ENCODE results near the gene PGLYRP1.

PGLYRP1 gene

DNA sequence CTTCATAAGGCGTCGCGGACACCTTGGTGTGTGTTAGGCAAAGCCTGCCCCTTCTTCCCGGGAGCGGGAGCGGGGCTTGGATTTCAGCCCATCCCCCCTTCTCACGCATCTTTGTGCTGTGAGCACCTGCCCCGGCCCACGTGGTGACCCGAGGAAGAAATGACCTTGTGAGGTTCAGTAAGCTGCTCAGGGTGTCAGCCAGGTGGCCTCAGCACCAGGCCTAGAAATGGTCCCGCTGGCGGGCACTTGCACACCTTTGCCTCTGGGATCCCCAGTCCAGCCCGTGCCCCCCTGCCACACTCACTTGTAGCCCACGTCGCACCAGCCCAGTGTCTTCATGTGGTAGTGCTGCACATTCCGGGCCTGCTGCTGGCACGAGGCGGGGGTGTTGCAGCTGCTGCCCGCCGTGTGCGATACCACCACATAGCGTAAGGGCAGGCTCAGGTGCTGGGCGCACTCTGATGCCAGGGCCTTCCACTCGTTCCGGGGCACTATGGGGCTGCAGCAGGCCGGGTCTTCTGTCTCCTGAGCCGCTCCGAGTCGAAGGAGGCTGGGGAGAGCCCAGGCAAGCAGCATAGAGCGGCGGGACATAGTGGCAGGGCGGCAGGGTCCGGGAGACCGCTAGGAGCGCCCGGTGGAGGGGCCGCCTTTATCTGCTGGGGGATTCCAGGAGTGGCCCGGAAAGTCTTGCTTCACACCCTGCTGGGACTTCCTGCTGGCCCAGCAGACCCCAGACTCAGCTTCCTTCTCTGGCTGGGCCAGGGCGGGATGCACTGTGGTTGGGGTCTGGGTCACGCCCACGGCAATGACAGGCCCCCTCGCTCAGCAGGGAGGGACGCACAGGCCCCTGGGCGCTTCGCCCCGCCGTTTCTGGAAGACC is at the start of gene PGLYRP1:
Gene PGLYRP1, minus strand, starts transcription at position 623 of the 880 bp plus-strand sequence. Its CDS starts 32 bp downstream, at position 591.
- no peak for DNase-seq

DNA sequence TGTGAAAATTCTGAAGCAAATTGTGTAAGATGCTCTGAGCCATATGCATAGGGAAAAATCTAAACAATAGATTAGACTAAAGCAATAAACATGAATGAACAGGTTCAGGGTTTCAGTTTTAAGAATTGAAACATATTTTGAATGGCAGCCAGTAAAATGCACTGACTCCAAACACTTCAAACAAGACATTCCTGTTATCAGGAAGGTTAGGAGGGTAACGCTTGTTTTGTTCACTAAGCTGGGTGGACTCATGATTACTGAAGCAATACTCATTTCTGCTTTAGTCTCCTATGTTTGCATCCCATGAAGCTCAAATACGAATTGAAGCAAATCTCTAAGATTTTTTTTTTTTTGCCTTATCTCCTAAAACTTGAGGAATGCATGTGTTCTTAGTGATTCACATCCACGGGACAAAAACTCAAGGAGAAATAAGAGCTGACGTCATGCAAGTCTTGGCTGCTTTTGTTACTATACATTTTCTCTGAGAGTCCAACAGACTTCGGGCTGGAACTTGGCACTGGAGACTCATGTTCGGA is 47.0 kb upstream of the PGLYRP1 start:
- no peak for DNase-seq

GRCh38 chr19:46068345-46069258 is 45.7 kb upstream of the PGLYRP1 start:
- no peak for DNase-seq

GRCh38 chr19:46067691-46068090 is 44.8 kb upstream of the PGLYRP1 start:
- no peak for DNase-seq

GRCh38 chr19:46066471-46066870 is 43.6 kb upstream of the PGLYRP1 start:
- no peak for DNase-seq

GRCh38 chr19:46065486-46066071 is 42.7 kb upstream of the PGLYRP1 start:
- DNase-seq: no peak

DNA sequence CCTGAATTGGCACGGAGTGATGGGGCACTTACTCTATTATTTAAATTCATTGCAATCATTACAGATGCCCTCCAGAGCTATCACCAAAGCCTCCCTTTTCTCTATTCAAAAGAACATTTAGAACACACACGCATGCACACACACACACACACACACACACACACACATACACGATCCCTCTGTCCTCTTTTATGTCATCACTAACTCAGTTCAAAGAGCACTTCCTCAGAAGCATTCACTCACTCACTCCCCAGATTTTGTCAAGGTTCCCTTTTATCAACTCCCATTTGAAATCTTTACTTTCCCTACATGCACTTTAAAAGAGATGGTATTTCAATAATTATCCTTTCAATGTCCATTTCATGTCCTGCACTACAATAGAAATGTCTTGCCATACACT is 40.3 kb upstream of the PGLYRP1 start:
- DNase-seq: no peak

- DNase-seq: no peak
Observed at GRCh38 chr19:46060012-46060411, 37.2 kb upstream of the PGLYRP1 start.

GRCh38 chr19:46058778-46059177 is 35.9 kb upstream of the PGLYRP1 start:
- DNase-seq: no peak

DNA sequence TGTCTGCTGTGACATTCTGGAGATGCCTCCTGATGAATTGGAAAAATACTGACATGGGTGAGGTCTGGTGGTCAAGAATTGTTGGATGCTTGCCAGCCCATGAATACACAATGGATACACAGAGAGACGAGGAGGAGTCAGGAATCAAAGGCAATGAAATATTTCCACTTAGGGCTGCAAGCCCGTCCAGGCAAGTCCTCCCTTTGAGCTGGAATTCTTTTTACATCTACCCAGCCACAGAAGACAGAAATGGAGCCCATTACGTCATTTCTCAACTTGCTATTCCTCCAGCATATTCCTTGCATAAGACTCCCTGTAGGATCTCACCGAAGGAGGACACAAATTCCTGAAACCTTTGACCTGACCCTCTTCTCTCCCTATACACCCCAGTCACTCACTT is 33.7 kb upstream of the PGLYRP1 start:
- no peak for DNase-seq

GRCh38 chr19:46052896-46053295 is 30.0 kb upstream of the PGLYRP1 start:
- no peak for DNase-seq

- DNase-seq: no peak
Observed at GRCh38 chr19:46049597-46049996, 26.7 kb upstream of the PGLYRP1 start.

DNA sequence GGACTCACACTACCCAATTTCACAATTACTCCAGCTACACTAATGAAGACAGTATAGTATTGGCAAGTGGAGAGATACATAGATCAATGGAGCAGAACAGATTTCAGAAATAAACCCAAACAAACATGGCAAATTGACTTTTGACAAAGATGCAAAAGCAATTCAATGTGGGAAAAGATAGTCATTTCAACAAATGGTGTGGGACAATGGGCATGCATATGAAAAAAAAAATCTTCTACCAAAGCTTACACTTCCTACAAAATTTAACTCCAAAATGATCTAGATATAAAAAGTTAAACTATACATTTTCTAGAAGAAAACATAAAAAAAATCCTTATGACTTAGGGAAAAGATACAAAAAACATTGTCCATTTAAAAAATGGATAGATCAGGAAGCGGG is 20.7 kb upstream of the PGLYRP1 start:
- no peak for DNase-seq

- DNase-seq: no peak
Observed at GRCh38 chr19:46042252-46042883, 19.5 kb upstream of the PGLYRP1 start.

DNA sequence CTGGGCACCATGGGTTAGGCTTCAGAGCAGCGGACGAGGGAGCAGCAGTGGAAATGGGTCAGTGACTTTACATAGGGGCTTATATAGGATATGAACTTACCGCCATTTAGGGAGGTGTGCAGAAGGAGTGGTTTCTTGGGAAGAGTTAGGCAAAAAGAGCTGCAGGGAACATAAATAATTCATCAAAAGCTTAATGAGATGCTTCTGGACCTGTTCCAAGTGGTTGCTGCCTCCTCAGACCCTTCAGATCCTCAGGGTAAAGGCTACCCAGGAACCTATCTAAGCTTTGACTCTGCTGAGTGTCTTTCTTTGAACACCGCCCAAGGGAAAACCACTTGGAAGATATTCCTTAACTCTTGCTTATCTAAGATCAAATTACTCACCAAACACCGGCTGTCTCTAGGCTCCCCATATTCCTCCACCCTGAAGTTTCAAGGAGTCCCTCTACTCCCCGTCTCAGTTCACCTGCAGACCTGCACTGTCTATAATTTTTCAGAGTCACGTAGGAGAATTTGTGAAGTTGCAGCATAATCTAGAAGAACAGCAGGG is 18.2 kb upstream of the PGLYRP1 start, which contains the start of gene IGFL4:
Gene IGFL4, minus strand, starts transcription at position 51 of the 549 bp plus-strand sequence. Its CDS starts 40 bp downstream, at position 11.
- DNase-seq: no peak

DNA sequence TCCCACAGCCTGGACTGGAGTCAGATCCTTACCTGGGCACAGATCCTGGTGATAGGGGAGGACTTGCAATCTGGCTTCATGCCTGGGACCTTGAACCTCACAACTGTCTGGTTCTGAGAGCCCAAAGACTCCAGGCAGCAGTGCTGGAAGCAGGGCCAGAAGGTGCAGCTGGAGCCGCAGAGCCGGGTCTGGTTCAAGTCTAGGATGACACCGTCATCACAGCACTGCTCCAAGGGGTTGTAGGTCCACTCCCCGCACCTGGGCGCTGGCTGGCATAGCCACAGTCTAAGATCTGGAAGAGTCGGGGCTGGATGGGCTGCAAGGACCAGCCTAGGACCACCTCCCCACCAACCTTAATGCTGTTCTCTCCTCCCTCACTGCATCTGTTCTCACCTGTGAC is 17.3 kb upstream of the PGLYRP1 start:
- DNase-seq: no peak

GRCh38 chr19:46036744-46037128 is 13.9 kb upstream of the PGLYRP1 start:
- DNase-seq: no peak

DNA sequence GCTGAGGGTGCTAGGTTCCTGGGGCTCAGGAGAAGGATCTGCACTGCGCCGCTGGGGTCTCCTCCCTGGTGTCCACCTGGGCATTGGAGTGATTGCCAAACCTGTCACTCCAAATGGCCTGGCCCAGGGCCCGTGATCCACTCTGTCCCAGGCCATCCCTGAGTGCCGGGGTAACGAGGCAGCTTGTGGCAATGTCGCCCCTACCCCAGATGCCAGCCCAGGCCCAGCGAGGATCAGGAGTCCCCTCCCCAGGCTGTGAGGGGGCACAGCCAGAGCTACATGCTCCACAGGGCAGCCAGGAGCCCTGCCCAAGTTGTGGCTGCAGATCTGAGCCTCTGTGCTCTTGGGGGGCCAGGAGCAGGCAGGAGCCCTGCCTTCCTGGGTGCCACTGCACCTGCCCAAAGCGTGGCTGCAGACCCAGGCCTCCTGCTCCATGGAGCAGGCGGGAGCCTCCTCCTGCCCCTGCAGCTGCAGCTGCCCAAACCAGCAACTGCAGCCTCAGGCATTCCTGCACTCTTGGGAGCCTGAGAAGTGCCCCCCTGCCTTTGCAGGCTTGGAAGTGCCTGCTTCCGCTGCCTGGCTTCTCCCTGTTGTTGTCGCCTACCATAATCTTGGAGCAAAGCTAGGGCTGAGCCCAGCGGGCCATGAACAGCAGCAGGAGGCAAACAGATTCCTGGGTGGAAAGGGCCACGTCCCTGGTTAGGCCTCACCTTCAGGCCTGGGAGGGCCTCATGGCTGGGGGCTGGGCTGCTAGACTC is 13.3 kb upstream of the PGLYRP1 start:
- DNase-seq: no peak

DNA sequence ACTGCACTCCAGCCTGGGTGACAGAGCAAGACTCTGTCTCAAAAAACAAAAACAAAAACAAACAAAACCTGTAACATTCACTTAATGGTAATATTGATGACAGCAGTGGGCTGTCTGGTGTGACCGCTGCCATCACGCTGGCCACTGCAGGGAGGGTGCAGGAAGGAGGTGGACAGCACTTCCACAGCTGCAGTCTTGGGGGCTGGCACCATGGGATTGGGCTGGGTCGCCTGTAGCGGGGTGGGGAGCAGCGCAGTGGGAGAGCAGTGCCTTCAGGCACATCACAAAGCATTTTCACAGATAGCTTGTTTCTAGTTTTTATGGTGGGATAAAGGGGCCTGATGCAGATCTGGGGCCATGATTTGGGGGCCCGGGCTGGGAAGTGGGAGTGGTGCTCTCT is 12.7 kb upstream of the PGLYRP1 start:
- DNase-seq: no peak

DNA sequence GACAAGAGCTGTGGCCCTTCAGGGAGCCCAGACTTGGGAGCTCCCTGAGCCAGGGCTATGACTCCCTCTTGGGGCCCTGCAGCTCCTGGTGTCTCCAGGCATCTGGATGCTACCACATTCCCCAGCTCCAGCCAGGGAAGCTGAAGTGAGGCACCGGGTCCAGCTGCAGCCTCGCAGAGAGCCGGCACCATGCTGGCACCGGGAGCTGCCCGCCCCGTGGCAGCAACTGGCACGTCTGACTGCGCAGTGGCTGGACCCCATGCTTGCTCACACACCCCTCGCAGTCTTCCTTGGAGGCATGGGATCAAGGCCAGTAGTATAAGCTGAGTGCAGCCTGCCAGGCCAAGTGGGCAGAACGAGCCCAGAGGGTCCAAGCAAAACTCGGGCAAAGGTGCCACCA is 10.5 kb upstream of the PGLYRP1 start:
- DNase-seq: no peak

DNA sequence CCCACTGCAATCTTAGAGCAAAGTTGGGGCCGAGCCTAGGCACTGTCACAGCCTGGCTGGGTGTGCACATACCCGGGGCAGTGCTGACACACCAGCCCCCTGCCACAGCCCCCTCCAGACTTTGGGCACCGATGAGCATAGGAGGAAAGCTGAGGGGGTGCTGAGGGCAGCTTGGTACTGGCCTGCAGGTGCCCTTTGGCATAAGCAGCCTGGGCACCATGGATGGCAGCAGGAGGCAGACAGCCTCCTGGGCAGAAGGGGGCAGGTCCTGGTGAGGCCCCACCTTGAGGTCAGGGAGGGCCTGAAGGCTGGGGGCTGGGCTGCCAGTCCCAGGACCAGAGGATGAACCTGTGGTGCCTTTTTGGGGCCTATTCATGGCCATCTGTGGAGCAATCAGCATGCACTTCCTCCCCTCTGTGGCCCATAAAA is 9.8 kb upstream of the PGLYRP1 start:
- no peak for DNase-seq

Data from CD4-positive, alpha-beta T cell treated with Interleukin-10 for 1 hour (primary cell).